ENCODE results near the gene GMDS.

GMDS gene

GRCh38 chr6:2099870-2100269 is 145.5 kb downstream of the GMDS start:
- Histone ChIP-seq H3K36me3 (replicated peaks; ENCODE audit: insufficient read depth, low read length) (no peaks in the 10 kb centered on the region), H3K27ac (ENCODE audit: low read length) (no peak overlapping the region), H3K4me3 (ENCODE audit: low read length) (no peak overlapping the region), H3K4me2 (ENCODE audit: low read depth, low read length) (no peak overlapping the region), H4K20me1 (ENCODE audit: insufficient read depth, low read length) (no peaks in the 10 kb centered on the region), H3K4me1 (ENCODE audit: low read length) (no peaks in the 10 kb centered on the region), H2AFZ (ENCODE audit: low read length) (no peak overlapping the region), H3K9me3 (replicated peaks; ENCODE audit: insufficient read depth, low read length) (no peaks in the 10 kb centered on the region), H3K79me2 (ENCODE audit: low read length) (no peaks in the 10 kb centered on the region), H3K27me3 (replicated peaks; ENCODE audit: insufficient read depth, low read length) (no peaks in the 10 kb centered on the region), H3F3A (ENCODE audit: insufficient read depth, low read length) (no peaks in the 10 kb centered on the region), H3K9me2 (replicated peaks; ENCODE audit: insufficient read depth, low read length) (no peaks in the 10 kb centered on the region), H3K9ac (ENCODE audit: low read length) (no peak overlapping the region)
- no peak for TF ChIP-seq EZH2phosphoT487 (IDR thresholded peaks at IDR 0.05; ENCODE audit: low read length)
- no peak for TF ChIP-seq EZH2 (optimal IDR thresholded peaks at IDR 0.05; ENCODE audit: low read depth, low read length)
- TF ChIP-seq CTCF (IDR thresholded peaks at IDR 0.05; ENCODE audit: low read length), result no peak
- DNase-seq, result no peak

- TF ChIP-seq EZH2 (optimal IDR thresholded peaks at IDR 0.05; ENCODE audit: low read depth, low read length) (no peak), CTCF (IDR thresholded peaks at IDR 0.05; ENCODE audit: low read length) (no peak), EZH2phosphoT487 (IDR thresholded peaks at IDR 0.05; ENCODE audit: low read length) (no peak)
- Histone ChIP-seq H3K36me3 (replicated peaks; ENCODE audit: insufficient read depth, low read length) (no peaks in the 10 kb centered on the region), H3F3A (ENCODE audit: insufficient read depth, low read length) (no peaks in the 10 kb centered on the region), H2AFZ (ENCODE audit: low read length) (no peak overlapping the region), H3K27me3 (replicated peaks; ENCODE audit: insufficient read depth, low read length) (no peaks in the 10 kb centered on the region), H3K9me2 (replicated peaks; ENCODE audit: insufficient read depth, low read length) (no peaks in the 10 kb centered on the region), H3K9me3 (replicated peaks; ENCODE audit: insufficient read depth, low read length) (no peaks in the 10 kb centered on the region), H3K4me3 (ENCODE audit: low read length) (no peak overlapping the region), H3K4me1 (ENCODE audit: low read length) (no peaks in the 10 kb centered on the region), H4K20me1 (ENCODE audit: insufficient read depth, low read length) (no peaks in the 10 kb centered on the region), H3K4me2 (ENCODE audit: low read depth, low read length) (no peak overlapping the region), H3K79me2 (ENCODE audit: low read length) (no peaks in the 10 kb centered on the region), H3K27ac (ENCODE audit: low read length) (no peak overlapping the region), H3K9ac (ENCODE audit: low read length) (no peak overlapping the region)
- no peak for DNase-seq
These were observed 147.9 kb downstream of the GMDS start for GRCh38 chr6:2097464-2097863.

GRCh38 chr6:2094642-2095041 is 150.8 kb downstream of the GMDS start:
- Histone ChIP-seq H3K4me2 (ENCODE audit: low read depth, low read length) (no peak overlapping the region), H2AFZ (ENCODE audit: low read length) (no peak overlapping the region), H3K27me3 (replicated peaks; ENCODE audit: insufficient read depth, low read length) (no peaks in the 10 kb centered on the region), H3K36me3 (replicated peaks; ENCODE audit: insufficient read depth, low read length) (no peaks in the 10 kb centered on the region), H3K4me3 (ENCODE audit: low read length) (no peak overlapping the region), H3F3A (ENCODE audit: insufficient read depth, low read length) (no peaks in the 10 kb centered on the region), H3K9ac (ENCODE audit: low read length) (no peak overlapping the region), H3K9me2 (replicated peaks; ENCODE audit: insufficient read depth, low read length) (no peaks in the 10 kb centered on the region), H3K27ac (ENCODE audit: low read length) (no peak overlapping the region), H4K20me1 (ENCODE audit: insufficient read depth, low read length) (no peaks in the 10 kb centered on the region), H3K4me1 (ENCODE audit: low read length) (no peaks in the 10 kb centered on the region), H3K9me3 (replicated peaks; ENCODE audit: insufficient read depth, low read length) (no peaks in the 10 kb centered on the region), H3K79me2 (ENCODE audit: low read length) (no peaks in the 10 kb centered on the region)
- TF ChIP-seq CTCF (IDR thresholded peaks at IDR 0.05; ENCODE audit: low read length), result no peak
- no peak for TF ChIP-seq EZH2 (optimal IDR thresholded peaks at IDR 0.05; ENCODE audit: low read depth, low read length)
- no peak for TF ChIP-seq EZH2phosphoT487 (IDR thresholded peaks at IDR 0.05; ENCODE audit: low read length)
- DNase-seq, result no peak
